ENCODE data around the gene TP73. TPM values are rescaled to one million over a fixed set of nuclear protein-coding genes. Genes with fewer than 3 reads are reported as not detected.

Gene TP73
- total RNA-seq, 1 donor from 2014 or later, result 0.05 TPM

DNA sequence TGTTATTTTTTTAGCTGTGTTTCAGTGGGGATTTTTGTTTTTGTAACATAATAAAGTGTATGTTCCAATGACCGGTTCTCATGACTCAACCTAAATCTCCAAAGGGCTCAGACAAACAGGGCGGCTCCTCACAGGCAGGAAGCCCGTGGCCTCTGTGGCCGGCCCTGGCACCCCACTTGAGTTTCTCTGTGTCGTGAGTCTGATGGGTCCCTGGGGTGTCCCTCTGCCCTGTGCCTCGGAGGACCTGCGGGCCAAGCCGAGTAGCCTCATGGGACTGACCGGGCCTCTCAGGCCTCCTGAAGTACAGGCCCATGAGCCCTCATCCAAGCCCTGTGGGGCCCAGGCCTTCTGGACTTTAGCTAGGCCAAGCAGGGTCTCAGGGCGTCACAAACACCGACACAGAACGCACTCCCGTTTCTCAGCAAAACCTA lies 83.8 kb downstream of the TP73 start:
- peak; percentile 60 for DNase-seq (ENCODE audit: low spot score)
- H3K9me3 Mint-ChIP-seq (ENCODE audit: low read depth), result no peaks in the 10 kb centered on the region
- H3K27me3 Mint-ChIP-seq (ENCODE audit: low read depth), result no peaks in the 10 kb centered on the region
- H3K4me3 Mint-ChIP-seq (ENCODE audit: unreplicated experiment), result no peak overlapping the region
- peak overlapping the region; percentile 69 for H3K27ac Mint-ChIP-seq (ENCODE audit: unreplicated experiment)
- TF ChIP-seq, protein P1, sequence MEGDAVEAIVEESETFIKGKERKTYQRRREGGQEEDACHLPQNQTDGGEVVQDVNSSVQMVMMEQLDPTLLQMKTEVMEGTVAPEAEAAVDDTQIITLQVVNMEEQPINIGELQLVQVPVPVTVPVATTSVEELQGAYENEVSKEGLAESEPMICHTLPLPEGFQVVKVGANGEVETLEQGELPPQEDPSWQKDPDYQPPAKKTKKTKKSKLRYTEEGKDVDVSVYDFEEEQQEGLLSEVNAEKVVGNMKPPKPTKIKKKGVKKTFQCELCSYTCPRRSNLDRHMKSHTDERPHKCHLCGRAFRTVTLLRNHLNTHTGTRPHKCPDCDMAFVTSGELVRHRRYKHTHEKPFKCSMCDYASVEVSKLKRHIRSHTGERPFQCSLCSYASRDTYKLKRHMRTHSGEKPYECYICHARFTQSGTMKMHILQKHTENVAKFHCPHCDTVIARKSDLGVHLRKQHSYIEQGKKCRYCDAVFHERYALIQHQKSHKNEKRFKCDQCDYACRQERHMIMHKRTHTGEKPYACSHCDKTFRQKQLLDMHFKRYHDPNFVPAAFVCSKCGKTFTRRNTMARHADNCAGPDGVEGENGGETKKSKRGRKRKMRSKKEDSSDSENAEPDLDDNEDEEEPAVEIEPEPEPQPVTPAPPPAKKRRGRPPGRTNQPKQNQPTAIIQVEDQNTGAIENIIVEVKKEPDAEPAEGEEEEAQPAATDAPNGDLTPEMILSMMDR (IDR thresholded peaks at IDR 0.05), result no peak
- peaks cover 12% of the 10 kb centered on the region for H3K4me1 Mint-ChIP-seq (ENCODE audit: low read depth)
- peaks cover 3% of the 10 kb centered on the region for H3K36me3 Mint-ChIP-seq (ENCODE audit: low read depth)

DNA sequence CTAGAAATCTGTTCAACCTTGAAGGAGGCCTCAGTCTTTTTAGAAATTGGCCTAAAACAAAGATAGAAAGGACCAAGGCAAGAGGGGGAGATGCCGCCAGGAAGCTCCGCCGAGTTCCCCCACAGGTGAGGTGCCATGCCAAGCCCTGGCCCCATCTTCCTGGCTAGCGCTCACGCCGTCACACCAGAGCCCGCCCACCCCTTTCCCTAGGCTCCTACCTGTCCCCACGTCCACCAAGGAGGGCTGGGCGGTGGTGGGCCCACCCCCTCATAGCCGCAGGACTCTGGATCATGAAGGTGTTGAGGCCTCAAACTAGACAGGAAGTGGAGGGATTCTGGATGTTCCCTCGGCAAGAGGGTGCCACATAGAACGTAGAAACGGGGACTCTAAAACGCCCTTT lies 84.4 kb downstream of the TP73 start:
- TF ChIP-seq, protein P1 (IDR thresholded peaks at IDR 0.05), result no peak
- Mint-ChIP-seq H3K36me3 (ENCODE audit: low read depth) (peaks cover 6% of the 10 kb centered on the region), H3K4me3 (ENCODE audit: unreplicated experiment) (no peak overlapping the region), H3K27me3 (ENCODE audit: low read depth) (no peaks in the 10 kb centered on the region), H3K4me1 (ENCODE audit: low read depth) (peaks cover 10% of the 10 kb centered on the region), H3K9me3 (ENCODE audit: low read depth) (no peaks in the 10 kb centered on the region), H3K27ac (ENCODE audit: unreplicated experiment) (peak overlapping the region; percentile 69)
- peak; percentile 68 for DNase-seq (ENCODE audit: low spot score)

DNA sequence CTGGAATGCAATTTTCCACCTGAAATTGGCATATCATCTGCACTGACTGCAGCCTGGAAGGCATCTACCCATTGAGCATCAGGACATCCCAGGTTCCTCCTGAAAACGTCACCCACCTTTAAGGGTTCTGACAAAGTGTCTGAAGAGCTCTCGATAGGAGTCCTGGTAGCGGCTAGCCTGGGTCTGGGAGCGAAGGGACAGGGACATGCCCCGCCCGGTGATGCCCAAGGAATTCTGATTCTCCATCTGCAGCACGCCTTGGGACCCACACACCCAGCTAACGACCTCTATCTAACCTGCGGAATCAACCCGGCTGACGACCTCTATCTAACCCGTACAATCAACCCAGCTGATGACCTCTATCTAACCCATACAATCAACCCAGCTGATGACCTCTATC lies 86.6 kb downstream of the TP73 start:
- TF ChIP-seq, protein P1 (IDR thresholded peaks at IDR 0.05), result no peak
- H3K4me3 Mint-ChIP-seq (ENCODE audit: unreplicated experiment), result no peak overlapping the region
- no peaks in the 10 kb centered on the region for H3K9me3 Mint-ChIP-seq (ENCODE audit: low read depth)
- H3K27ac Mint-ChIP-seq (ENCODE audit: unreplicated experiment), result no peak overlapping the region
- no peaks in the 10 kb centered on the region for H3K27me3 Mint-ChIP-seq (ENCODE audit: low read depth)
- peaks cover 8% of the 10 kb centered on the region for H3K4me1 Mint-ChIP-seq (ENCODE audit: low read depth)
- H3K36me3 Mint-ChIP-seq (ENCODE audit: low read depth), result peaks cover 6% of the 10 kb centered on the region
- no peak for DNase-seq (ENCODE audit: low spot score)

DNA sequence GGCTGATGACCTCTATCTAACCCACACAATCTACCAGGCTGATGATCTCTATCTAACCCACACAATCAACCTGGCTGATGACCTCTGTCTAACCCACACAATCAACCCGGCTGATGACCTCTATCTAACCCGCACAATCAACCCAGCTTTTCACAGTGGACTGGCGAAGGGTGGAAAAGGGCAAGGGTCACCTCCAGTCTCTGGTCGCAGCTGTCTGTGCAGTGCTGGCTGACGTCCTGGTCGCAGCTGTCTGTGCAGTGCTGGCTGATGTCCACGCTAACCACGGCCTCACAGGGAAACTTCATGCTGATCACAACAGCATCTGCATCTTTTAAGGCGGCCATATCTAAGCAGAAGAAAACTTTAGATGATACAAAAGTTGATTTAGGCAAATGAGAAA lies 87.7 kb downstream of the TP73 start:
- Mint-ChIP-seq H3K36me3 (ENCODE audit: low read depth) (peaks cover 6% of the 10 kb centered on the region), H3K4me3 (ENCODE audit: unreplicated experiment) (no peak overlapping the region), H3K4me1 (ENCODE audit: low read depth) (peaks cover 12% of the 10 kb centered on the region), H3K9me3 (ENCODE audit: low read depth) (no peaks in the 10 kb centered on the region), H3K27me3 (ENCODE audit: low read depth) (no peaks in the 10 kb centered on the region), H3K27ac (ENCODE audit: unreplicated experiment) (no peak overlapping the region)
- TF ChIP-seq, protein P1 (IDR thresholded peaks at IDR 0.05), result no peak
- DNase-seq (ENCODE audit: low spot score), result no peak

DNA sequence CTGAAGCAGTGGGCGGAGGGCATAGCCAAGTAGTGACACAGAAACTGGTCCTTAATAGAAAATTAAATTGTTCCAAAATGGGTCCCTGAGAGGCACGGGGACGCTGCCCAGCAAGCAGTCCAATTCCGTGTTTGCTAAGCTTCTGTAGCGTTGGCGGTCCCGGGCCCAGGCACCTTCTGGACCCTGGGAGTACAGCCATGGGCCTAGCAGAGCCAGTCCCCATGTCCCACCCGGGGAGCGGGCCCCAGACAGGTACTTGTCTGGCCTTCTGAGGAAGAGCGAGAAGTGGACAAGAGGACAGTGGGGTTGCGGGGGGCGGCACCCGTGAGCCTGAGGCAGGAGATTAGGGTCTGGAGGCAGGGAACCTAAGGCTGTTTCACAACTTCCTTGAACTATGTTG lies 88.4 kb downstream of the TP73 start:
- Mint-ChIP-seq H3K27me3 (ENCODE audit: low read depth) (no peaks in the 10 kb centered on the region), H3K4me1 (ENCODE audit: low read depth) (peaks cover 17% of the 10 kb centered on the region), H3K36me3 (ENCODE audit: low read depth) (peaks cover 6% of the 10 kb centered on the region), H3K27ac (ENCODE audit: unreplicated experiment) (no peak overlapping the region), H3K4me3 (ENCODE audit: unreplicated experiment) (no peak overlapping the region), H3K9me3 (ENCODE audit: low read depth) (no peaks in the 10 kb centered on the region)
- TF ChIP-seq, protein P1 (IDR thresholded peaks at IDR 0.05), result no peak
- peak; percentile 82 for DNase-seq (ENCODE audit: low spot score)
